T-helper 1 cell treated with Interleukin-12 subunit alpha and Interleukin-12 subunit beta and Interleukin-4 antibody, amounts not matched to agents 30 ng/mL and 1 ng/mL, for 36 hours (primary cell): Measurements from ENCODE around the gene FCER1G. TPM values are rescaled to one million over a fixed set of nuclear protein-coding genes. Genes with fewer than 3 reads are reported as not detected.

Experiments
- intact Hi-C: fragments of 100-400 bp; cut with micrococcal nuclease; formaldehyde crosslinking; loops from one replicate; pipeline ENCODE4 v1.15.1; 2024
- total RNA-seq: library from RNA; stranded (reverse); gene quantifications from 2 replicates; pipeline ENCODE4 v1.2.3, GENCODE V29; 2022

Gene FCER1G
- total RNA-seq, 1 donor from 2014 or later, result 1.7 TPM

DNA sequence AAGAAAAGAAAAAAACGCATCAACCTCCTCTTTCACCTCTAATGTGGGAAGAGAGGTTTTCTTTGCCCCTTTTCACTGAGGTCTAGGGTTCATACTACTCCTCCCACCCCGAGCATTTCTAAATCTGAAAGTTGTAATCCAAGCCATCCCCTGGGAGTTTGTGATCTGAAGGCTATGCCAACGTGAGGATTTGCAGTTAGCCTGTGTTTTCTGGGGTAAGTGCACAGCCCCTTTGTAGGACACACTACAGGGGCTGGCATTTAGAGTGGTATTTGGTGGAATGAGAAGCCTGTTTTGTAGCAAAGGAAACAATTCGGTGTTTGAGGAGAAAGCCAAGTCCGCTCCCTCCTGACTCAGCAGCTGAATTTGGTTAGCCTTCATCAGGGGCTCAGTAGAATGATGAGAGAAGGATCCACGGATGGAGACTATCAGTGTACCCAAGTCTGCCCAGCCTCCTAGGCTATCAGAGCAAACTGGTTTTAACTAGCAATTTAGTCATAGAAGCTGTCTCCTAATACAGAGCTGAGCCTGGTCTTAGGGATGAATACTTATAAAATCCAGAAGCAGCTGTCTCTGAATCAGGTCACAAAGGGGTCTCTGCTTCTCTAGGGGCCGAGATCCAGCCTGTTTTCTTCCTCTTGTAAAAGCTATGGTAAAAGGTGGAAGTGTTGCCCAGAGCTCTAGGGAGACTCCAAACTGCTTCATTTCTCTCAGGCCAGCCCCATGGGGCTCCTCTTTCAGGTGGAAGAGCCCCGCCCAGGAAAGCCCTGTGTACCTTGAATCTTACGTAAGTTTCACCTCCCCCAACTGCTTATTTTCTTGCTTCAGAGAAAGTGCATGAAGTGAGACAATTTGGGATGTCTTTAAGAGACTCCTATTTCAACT, 45.5 kb downstream of the FCER1G start:
- intact Hi-C loops, result no loop called here

DNA sequence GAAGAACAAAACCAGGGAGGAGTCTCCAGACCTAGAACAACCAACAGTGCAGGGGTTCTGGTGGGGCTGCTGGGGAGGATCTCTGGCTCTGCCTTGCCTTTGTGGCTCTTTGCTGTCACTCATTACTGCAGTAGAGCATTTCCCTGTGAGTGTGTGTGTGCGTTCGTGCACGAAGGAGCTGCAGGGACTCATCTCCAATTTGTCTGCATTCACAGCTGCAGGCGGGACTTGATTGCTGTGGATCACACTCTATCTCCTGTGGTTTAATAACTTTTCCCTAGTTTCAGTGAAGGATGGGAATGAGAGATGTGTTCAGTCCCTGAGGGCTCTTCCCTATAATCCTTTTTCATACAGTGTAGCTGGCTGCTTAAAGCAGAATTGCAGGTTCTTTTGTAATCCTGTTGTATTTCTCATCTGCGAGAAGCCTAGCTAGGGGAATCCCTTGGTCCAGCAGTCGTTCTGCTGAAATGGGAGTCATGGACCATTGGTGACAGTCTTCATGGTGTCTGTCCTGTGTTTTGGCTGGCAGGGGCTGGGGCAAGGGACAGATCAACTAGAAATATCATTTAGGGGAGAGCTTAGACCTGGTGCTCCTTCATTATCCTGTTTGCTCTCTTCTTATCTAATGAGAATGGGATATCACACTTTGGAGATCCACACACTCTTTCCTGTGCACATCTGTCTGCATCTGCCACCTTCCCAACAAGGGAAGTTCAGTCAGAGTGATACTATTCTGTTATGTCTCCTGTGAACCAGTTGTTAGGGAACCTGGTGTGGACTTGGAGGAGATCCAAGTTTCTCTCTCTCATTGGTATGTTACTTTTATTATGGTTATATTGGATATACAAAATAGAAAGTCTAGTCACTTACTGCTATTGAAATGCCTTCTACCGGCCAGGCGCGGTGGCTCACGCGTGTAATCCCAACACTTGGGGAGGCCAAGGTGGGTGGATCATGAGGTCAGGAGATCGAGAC, 46.5 kb downstream of the FCER1G start:
- intact Hi-C loops, result no loop called here

DNA sequence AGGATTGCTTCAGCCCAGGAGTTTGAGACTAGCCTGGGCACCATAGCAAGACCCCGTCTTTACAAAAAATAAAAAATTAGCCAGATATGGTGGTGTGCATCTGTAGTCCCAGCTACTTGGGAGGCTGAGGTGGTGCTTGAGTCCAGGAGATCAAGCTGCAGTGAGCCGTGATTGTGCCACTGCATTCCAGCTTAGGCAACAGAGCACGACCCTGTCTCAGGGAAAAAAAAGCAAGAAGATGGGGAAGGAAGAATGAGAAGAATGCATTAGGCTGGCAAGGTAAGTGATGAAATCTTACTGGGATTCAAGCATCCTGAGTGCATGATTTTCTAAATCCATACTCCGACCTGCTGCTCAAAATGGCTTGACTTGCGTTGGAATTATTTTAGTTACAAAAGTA, 50.2 kb downstream of the FCER1G start:
- intact Hi-C loops, result no loop called here

DNA sequence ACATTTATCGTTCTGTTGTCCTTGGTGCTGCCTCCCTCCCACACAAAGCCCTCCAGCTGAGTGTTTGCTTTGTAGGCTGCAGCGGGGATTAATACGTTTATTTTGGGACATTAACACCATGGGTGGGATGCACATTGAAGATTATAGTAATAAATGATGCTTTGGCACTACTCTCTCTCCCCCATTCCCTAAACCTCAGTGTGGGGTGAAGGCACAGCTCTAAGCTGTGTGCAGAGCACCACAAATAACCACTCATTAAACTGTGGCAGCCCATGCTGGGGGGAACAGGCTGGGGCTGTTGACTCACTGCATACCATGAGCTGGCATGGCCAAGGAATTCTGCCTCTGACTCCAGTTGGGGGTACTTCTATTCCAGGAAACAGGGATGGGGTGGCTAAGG, 51.1 kb downstream of the FCER1G start:
- intact Hi-C loops, result no loop called here

DNA sequence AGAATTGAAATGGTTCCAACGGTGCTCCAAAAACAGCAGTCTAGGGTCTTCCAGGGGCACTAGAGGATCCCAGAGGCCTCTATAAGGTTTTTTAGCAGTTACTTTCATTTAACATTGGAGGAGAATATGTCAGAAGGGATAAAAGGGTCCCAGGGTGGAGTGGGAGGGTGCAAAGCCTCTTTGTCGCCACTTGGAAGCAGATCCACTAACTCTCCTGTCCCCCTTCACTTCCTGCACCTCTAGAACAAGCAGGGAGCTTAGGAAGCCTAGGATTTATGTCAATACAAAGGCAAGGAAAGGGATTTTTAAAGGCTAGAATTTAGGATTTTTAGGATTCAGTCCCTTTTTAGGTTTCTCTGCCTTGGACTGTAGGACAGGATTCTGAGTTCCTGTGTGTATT, 51.7 kb downstream of the FCER1G start:
- intact Hi-C loops, result no loop called here

DNA sequence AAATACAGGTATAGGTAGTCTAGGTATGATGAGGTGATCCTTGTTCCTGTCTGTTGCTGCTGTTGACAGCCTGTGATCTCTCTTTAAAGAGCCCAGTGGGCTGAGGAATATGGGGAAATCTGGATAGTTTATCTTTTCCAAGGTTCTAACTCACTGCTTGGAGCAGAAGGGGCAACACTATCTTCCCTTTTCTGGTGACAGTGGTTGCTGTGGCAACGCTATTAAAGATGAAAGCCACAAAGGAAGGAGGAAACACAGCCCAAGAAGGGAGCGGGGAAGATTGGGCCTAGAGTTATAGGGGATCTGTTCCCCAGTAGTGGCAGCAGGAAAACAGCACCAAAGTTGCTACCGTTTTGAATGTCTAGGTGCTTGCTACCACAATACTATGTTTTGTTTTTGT, 52.2 kb downstream of the FCER1G start:
- intact Hi-C loops, result no loop called here

Other genes starting within 250 kb of the FCER1G start
- gene F11R, start 194.1 kb upstream of the FCER1G start, total RNA-seq, result 17.4 and 19.7 TPM in 2 replicates
- gene TSTD1, start 176.3 kb upstream of the FCER1G start, total RNA-seq, result 40.8 and 43.5 TPM in 2 replicates
- 78.3 and 86.9 TPM in 2 replicates for gene USF1, start 169.3 kb upstream of the FCER1G start, total RNA-seq
- gene ARHGAP30, start 145.4 kb upstream of the FCER1G start, total RNA-seq, result 301 and 314 TPM in 2 replicates
- gene NECTIN4, start 125.7 kb upstream of the FCER1G start, total RNA-seq, result not detected in 2 replicates
- not detected in 2 replicates for gene KLHDC9, start 116.9 kb upstream of the FCER1G start, total RNA-seq
- 71.4 and 71.5 TPM in 2 replicates for gene PFDN2, start 97.3 kb upstream of the FCER1G start, total RNA-seq
- 39.1 and 40.6 TPM in 2 replicates for gene NIT1, start 97.2 kb upstream of the FCER1G start, total RNA-seq
- 41.5 and 47.6 TPM in 2 replicates for gene DEDD, start 82.6 kb upstream of the FCER1G start, total RNA-seq
- gene UFC1, start 61.3 kb upstream of the FCER1G start, total RNA-seq, result 109 TPM in 2 replicates
- 30.6 and 33.6 TPM in 2 replicates for gene USP21, start 55.8 kb upstream of the FCER1G start, total RNA-seq
- gene PPOX, start 48.9 kb upstream of the FCER1G start, total RNA-seq, result 29.5 and 30.7 TPM in 2 replicates
- gene B4GALT3, start 37.8 kb upstream of the FCER1G start, total RNA-seq, result 56.3 and 58.4 TPM in 2 replicates
- gene ADAMTS4, start 16.2 kb upstream of the FCER1G start, total RNA-seq, result 2.2 and 2.4 TPM in 2 replicates
- gene NDUFS2, start 12.9 kb upstream of the FCER1G start, total RNA-seq, result 82.8 and 88.5 TPM in 2 replicates
- not detected in 2 replicates for gene APOA2, start 8.3 kb downstream of the FCER1G start, total RNA-seq
- gene TOMM40L, start 10.8 kb downstream of the FCER1G start, total RNA-seq, result 26.4 and 27.1 TPM in 2 replicates
- not detected in 2 replicates for gene NR1I3, start 22.9 kb downstream of the FCER1G start, total RNA-seq
- 0.15 and 0.29 TPM in 2 replicates for gene PCP4L1, start 43.5 kb downstream of the FCER1G start, total RNA-seq
- 6.1 and 7.0 TPM in 2 replicates for gene MPZ, start 94.7 kb downstream of the FCER1G start, total RNA-seq
- gene SDHC, start 99.1 kb downstream of the FCER1G start, total RNA-seq, result 171 TPM in 2 replicates
- gene CFAP126, start 152.6 kb downstream of the FCER1G start, total RNA-seq, result not detected in 2 replicates